ENCODE results near the gene RNF14. TPM values are rescaled to one million over a fixed set of nuclear protein-coding genes. Genes with fewer than 3 reads are reported as not detected.

The RNF14 gene
- polyA plus RNA-seq, result 82.1 and 96.9 TPM in 2 replicates

GRCh38 chr5:141968914-141969608 is at the start of gene RNF14:
Gene RNF14 (plus strand): TSS chr5:141969105. CDS start chr5:141973589, 4,484 bp downstream.

GRCh38 chr5:141923448-141924313 is 45.2 kb upstream of the RNF14 start, which contains the start of gene DELE1:
Gene DELE1 (plus strand): TSS chr5:141923871. CDS start chr5:141923942, 71 bp downstream.

GRCh38 chr5:141958113-141958512 is 10.8 kb upstream of the RNF14 start, which contains the start of gene PCDH12:
Gene PCDH12 (minus strand): TSS chr5:141958202. CDS start chr5:141957851, 351 bp downstream.

GRCh38 chr5:142012792-142013388 is 44.0 kb downstream of the RNF14 start, which contains the start of gene GNPDA1:
Gene GNPDA1 (minus strand): TSS chr5:142013027. CDS start chr5:142012035, 992 bp downstream.

Other genes with a start within 250 kb of the RNF14 start
- 0.30 TPM in 1 of 2 replicates, not detected in the other for gene PCDH1, start 90.7 kb upstream of the RNF14 start, polyA plus RNA-seq
- 4.0 and 17.1 TPM in 2 replicates for gene DELE1, start 45.2 kb upstream of the RNF14 start, polyA plus RNA-seq
- gene PCDH12, start 10.9 kb upstream of the RNF14 start, polyA plus RNA-seq, result 0.03 TPM in 1 of 2 replicates, not detected in the other
- 100 and 131 TPM in 2 replicates for gene GNPDA1, start 43.9 kb downstream of the RNF14 start, polyA plus RNA-seq
- 145 and 147 TPM in 2 replicates for gene NDFIP1, start 139.7 kb downstream of the RNF14 start, polyA plus RNA-seq

Data from Purkinje cell (primary cell).